DMS53 treated with DMSO at 0.1 percent for 48 hours (cell line): ENCODE results near the gene SP110.
"Not testable (repeated sequence)": the region's sequence is repeated elsewhere in the genome, so short reads cannot be mapped to it uniquely, and the experiment has no call there.

Experiments used
- DNase-seq: peaks from one replicate; lab custom pipeline; 2025; ENCODE audit not compliant: unreplicated experiment; lab: John Stamatoyannopoulos, UW

The SP110 gene

GRCh38 chr2:230129343-230129742, 90.4 kb downstream of the SP110 start:
- peak; percentile 72 for DNase-seq

DNA sequence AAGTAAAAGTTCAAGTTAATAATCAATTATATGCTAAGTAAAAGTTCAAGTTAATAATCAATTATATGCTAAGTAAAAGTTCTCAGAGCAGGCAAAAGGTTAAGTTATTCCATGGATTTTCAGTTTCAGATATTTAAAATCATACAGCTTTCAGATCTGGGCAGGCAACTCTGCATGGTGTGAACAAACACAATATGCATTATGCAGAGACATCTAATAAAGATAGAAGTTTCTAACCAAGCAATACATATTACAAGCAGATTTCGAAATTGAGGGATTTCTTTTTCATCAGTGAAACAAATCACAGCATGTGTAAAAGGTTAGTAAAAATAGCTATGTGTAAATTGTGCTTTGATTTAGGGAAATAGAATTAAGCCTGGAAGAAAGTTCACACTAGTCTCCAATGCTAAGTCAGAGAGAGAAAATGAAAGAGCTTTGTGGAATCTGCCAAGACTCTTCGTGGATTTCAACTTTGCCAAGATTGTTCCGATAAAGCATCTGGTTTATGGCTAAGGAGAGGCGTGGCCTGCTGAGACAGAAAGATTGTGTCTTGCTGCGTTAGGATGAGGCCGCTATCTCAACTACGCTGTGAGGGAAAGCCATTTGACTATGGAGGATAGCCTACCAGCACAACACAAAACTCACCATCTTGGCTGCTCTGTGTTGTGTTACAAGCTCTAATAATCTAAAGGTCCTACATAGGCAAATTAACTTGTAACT, 91.0 kb downstream of the SP110 start:
- DNase-seq, result no peak

GRCh38 chr2:230127195-230127594, 92.6 kb downstream of the SP110 start:
- no peak for DNase-seq

DNA sequence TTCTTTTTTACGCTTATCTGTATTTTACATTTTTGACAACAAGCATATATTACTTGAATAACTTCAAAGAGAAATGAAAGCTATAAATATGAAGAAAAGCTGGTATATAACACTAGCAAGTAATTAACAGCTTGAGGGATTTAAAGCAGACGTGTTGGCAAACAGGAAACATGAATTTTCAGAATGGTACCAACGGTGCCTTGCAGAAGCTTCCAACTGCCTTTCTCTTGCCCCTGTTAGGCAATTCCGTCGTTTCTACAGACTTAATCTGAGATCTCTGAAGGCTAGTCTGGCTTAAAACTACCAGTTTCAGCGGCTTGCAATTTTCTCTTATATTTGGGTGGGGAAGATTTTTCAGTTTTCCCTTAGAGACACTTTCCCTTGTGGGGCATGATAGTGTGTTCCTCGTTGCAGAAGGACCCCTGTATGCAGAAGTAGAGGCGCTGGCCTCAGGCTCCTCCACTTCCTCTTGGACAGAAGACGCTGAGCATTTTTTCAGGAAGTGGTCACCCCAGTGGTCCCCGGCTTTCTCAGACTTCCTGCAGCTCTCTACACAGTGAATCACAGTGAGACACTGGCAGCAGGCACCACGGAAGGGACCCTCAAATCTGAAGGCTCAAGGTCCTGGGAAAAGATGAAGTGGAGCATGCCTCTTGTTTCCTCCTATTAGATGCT, 94.9 kb downstream of the SP110 start:
- DNase-seq, result no peak

DNA sequence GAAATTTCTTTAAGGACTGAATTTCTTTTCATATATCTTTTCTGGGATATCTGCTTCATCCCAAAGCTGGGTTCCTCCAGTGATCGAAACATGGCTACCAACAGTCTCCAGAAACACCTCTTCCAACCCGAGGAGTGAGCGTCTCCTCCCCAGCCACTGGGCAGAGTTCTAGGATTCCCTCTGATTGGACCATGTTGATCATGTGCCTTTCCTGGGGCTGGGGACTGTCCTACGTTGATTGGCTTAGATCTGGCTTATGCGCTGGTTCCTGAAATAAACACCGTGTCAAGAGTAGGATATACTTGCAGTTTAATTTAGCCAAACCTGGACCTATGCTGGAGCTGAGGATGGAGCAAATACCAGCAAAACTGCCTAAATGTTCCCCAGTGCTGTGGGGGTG, 95.5 kb downstream of the SP110 start:
- no peak for DNase-seq

GRCh38 chr2:230120376-230120775, 99.4 kb downstream of the SP110 start:
- DNase-seq, result not testable (repeated sequence)

DNA sequence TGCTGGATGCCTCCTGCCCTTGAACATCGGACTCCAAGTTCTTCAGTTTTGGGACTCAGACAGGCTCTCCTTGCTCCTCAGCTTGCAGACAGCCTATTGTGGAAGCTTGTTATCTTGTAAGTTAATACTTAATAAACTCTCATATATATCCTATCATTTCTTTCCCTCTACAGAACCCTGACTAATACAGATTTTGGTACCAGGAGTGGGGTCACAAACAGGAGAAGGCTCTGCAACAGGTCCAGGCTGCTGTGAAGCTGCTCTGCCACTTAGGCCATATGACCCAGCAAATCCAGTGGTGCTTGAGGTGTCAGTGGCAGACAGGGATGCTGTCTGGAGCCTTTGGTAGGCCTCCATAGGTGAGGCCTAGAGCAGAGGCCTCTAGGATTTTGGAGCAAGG, 100.0 kb downstream of the SP110 start:
- not testable (repeated sequence) for DNase-seq
